Stimulated activated CD8-positive, alpha-beta memory T cell treated with anti-CD3 and anti-CD28 coated beads, Interleukin-4, amount 100 ng/mL, for 4 hours (primary cell): ENCODE results near the gene PMPCA.

Experiments used
- DNase-seq, 2 donors: peaks; one replicate each; pipeline ENCODE4 v3.0.0-alpha.2; 2020; ENCODE audit warnings: low read depth in 2 of 2, low spot score in 1 of 2

Gene PMPCA

GRCh38 chr9:136373300-136374182 is 36.9 kb upstream of the PMPCA start, which contains the start of gene CARD9:
Gene CARD9 (minus strand): TSS chr9:136373669. CDS start chr9:136372078, 1,591 bp downstream.
- no peak for DNase-seq

GRCh38 chr9:136374183-136374575 is 36.3 kb upstream of the PMPCA start:
- DNase-seq: no peak

- no peak for DNase-seq
Observed at GRCh38 chr9:136375096-136375495, 35.4 kb upstream of the PMPCA start.

- no peak for DNase-seq
Observed at GRCh38 chr9:136376457-136376856, 34.0 kb upstream of the PMPCA start.

GRCh38 chr9:136377341-136378169 is 32.9 kb upstream of the PMPCA start:
- DNase-seq: no peak

GRCh38 chr9:136378170-136379002 is 32.1 kb upstream of the PMPCA start:
- DNase-seq: no peak

GRCh38 chr9:136379003-136379287 is 31.5 kb upstream of the PMPCA start:
- no peak for DNase-seq

- no peak for DNase-seq
Observed at GRCh38 chr9:136379401-136379800, 31.1 kb upstream of the PMPCA start.

- no peak for DNase-seq
Observed at GRCh38 chr9:136379891-136380290, 30.6 kb upstream of the PMPCA start.

- DNase-seq: no peak
Observed at GRCh38 chr9:136380381-136380780, 30.1 kb upstream of the PMPCA start.

GRCh38 chr9:136381311-136381710 is 29.1 kb upstream of the PMPCA start:
- no peak for DNase-seq

- DNase-seq: no peak
Observed at GRCh38 chr9:136381966-136382513, 28.4 kb upstream of the PMPCA start.

GRCh38 chr9:136383436-136383835 is 27.0 kb upstream of the PMPCA start:
- DNase-seq: no peak

- DNase-seq: no peak
Observed at GRCh38 chr9:136385015-136385414, 25.4 kb upstream of the PMPCA start.

GRCh38 chr9:136386018-136386417 is 24.4 kb upstream of the PMPCA start:
- DNase-seq: no peak

- DNase-seq: no peak
Observed at GRCh38 chr9:136387217-136387616, 23.2 kb upstream of the PMPCA start.

GRCh38 chr9:136389396-136389795 is 21.1 kb upstream of the PMPCA start:
- no peak for DNase-seq

- DNase-seq: no peak
Observed at GRCh38 chr9:136391737-136392537, 18.5 kb upstream of the PMPCA start.

- no peak for DNase-seq
Observed at GRCh38 chr9:136392538-136393449, 17.7 kb upstream of the PMPCA start.
